ENCODE results near the gene CDH12. TPM values are rescaled to one million over a fixed set of nuclear protein-coding genes. Genes with fewer than 3 reads are reported as not detected.

The CDH12 gene
- polyA plus RNA-seq, 2 of the 4 experiments (the other 2 are of a cell fraction), result 0.04 TPM; not detected in 1

DNA sequence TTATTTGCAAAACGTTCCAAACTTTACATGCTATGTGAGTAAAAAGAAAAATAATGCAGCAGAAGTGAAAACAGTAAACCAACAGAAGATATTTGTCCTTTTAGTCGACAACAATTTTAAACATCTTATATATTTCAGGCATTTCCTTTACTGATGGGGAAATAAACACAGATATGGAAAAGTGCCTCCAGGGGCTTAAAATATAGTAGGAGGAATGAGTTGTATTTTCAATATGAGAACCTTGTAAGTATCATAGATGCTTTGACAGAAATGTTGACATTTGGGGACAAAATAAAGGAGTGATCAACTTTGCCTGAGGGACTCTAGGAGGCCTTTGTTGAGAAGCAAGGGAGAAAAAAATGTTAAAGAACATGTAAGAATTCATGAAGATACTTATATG is 1043.5 kb downstream of the CDH12 start:
- ATAC-seq, result no peak
- 2% methylated on average over 2 of the region's 2 CpGs for WGBS (ENCODE audit: missing lambda C conversion rate)
- CTCF ChIA-PET, result no interaction called here
- Histone ChIP-seq H3K4me1 (no peaks in the 10 kb centered on the region), H3K27ac (no peak overlapping the region), H3K9me3 (no peaks in the 10 kb centered on the region), H3K4me3 (no peak overlapping the region), H3K4me2 (no peak overlapping the region)
- FAIRE-seq, result no peak
- DNase-seq (ENCODE audit: low read depth in 1 of 2, low spot score in 1 of 2), result no peak
- TF ChIP-seq, protein P1, sequence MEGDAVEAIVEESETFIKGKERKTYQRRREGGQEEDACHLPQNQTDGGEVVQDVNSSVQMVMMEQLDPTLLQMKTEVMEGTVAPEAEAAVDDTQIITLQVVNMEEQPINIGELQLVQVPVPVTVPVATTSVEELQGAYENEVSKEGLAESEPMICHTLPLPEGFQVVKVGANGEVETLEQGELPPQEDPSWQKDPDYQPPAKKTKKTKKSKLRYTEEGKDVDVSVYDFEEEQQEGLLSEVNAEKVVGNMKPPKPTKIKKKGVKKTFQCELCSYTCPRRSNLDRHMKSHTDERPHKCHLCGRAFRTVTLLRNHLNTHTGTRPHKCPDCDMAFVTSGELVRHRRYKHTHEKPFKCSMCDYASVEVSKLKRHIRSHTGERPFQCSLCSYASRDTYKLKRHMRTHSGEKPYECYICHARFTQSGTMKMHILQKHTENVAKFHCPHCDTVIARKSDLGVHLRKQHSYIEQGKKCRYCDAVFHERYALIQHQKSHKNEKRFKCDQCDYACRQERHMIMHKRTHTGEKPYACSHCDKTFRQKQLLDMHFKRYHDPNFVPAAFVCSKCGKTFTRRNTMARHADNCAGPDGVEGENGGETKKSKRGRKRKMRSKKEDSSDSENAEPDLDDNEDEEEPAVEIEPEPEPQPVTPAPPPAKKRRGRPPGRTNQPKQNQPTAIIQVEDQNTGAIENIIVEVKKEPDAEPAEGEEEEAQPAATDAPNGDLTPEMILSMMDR (IDR thresholded peaks at IDR 0.05), result no peak
- TF ChIP-seq TP53 (CRISPR knock-in tag; IDR thresholded peaks at IDR 0.05) (no peak), CHD2 (IDR thresholded peaks at IDR 0.05; ENCODE audit: low read length, partially characterized antibody) (no peak), MAFK (IDR thresholded peaks at IDR 0.05; ENCODE audit: partially characterized antibody) (no peak), KDM1A (IDR thresholded peaks at IDR 0.05; ENCODE audit: low read depth) (no peak), EHF (CRISPR knock-in tag; IDR thresholded peaks at IDR 0.05) (no peak), NFE2L2 (conservative IDR thresholded peaks at IDR 0.05; ENCODE audit: low read length) (no peak)
- TF ChIP-seq, protein P2, sequence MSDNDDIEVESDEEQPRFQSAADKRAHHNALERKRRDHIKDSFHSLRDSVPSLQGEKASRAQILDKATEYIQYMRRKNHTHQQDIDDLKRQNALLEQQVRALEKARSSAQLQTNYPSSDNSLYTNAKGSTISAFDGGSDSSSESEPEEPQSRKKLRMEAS (IDR thresholded peaks at IDR 0.05), result no peak
- POLR2A ChIA-PET, result no interaction called here

DNA sequence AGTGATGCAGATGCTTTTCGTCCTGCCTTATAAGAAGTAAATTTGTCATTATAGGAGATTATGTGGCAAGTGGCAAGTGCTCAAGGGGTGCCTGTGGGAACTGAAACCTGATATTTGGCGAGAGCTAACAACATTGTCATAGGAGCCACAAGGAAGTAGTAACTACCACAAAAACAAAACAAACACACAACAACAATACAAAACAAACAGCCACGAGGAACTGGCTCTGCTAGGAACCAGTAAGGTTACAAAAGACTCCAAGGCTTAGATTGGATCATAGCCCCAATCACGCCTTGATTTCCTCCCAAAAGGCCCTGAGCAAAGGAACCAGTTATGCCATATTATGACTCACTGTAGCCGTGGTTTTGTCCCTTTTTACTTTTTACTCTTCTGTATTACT is 1045.2 kb downstream of the CDH12 start:
- WGBS (ENCODE audit: missing lambda C conversion rate), result 21% methylated on average over 5 of the region's 5 CpGs
- ATAC-seq, result no peak
- ChIA-PET CTCF (no interaction called here), POLR2A (no interaction called here)
- no peak overlapping the region for H3K4me2 ChIP-seq
- FAIRE-seq, result no peak
- no peaks in the 10 kb centered on the region for H3K9me3 ChIP-seq
- no peak overlapping the region for H3K4me3 ChIP-seq
- H3K4me1 ChIP-seq, result no peaks in the 10 kb centered on the region
- DNase-seq (ENCODE audit: low read depth in 1 of 2, low spot score in 1 of 2), result no peak
- no peak for TF ChIP-seq RAD21 (conservative IDR thresholded peaks at IDR 0.05 in 1 of 2, IDR thresholded peaks at IDR 0.05 in 1 of 2)
- no peak for TF ChIP-seq KDM5A (IDR thresholded peaks at IDR 0.05)
- TF ChIP-seq TP53 (CRISPR knock-in tag; IDR thresholded peaks at IDR 0.05), result no peak
- TF ChIP-seq JUNB (IDR thresholded peaks at IDR 0.05), result no peak
- TF ChIP-seq KDM1A (IDR thresholded peaks at IDR 0.05; ENCODE audit: low read depth), result no peak
- TF ChIP-seq EP300 (IDR thresholded peaks at IDR 0.05), result no peak
- TF ChIP-seq, protein P3, sequence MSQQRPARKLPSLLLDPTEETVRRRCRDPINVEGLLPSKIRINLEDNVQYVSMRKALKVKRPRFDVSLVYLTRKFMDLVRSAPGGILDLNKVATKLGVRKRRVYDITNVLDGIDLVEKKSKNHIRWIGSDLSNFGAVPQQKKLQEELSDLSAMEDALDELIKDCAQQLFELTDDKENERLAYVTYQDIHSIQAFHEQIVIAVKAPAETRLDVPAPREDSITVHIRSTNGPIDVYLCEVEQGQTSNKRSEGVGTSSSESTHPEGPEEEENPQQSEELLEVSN (IDR thresholded peaks at IDR 0.05; ENCODE audit: borderline replicate concordance, low read depth), result no peak
- no peak for TF ChIP-seq JUN (IDR thresholded peaks at IDR 0.05)
- no peak for TF ChIP-seq CBX8 (IDR thresholded peaks at IDR 0.05)
- no peak for TF ChIP-seq POLR2A (IDR thresholded peaks at IDR 0.05; ENCODE audit: low read length)
- TF ChIP-seq, protein P4, sequence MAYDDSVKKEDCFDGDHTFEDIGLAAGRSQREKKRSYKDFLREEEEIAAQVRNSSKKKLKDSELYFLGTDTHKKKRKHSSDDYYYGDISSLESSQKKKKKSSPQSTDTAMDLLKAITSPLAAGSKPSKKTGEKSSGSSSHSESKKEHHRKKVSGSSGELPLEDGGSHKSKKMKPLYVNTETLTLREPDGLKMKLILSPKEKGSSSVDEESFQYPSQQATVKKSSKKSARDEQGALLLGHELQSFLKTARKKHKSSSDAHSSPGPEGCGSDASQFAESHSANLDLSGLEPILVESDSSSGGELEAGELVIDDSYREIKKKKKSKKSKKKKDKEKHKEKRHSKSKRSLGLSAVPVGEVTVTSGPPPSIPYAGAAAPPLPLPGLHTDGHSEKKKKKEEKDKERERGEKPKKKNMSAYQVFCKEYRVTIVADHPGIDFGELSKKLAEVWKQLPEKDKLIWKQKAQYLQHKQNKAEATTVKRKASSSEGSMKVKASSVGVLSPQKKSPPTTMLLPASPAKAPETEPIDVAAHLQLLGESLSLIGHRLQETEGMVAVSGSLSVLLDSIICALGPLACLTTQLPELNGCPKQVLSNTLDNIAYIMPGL (CRISPR knock-in tag; IDR thresholded peaks at IDR 0.05; ENCODE audit: borderline replicate concordance), result no peak
- no peak for TF ChIP-seq SREBF2 (IDR thresholded peaks at IDR 0.05)
- TF ChIP-seq, protein P5, sequence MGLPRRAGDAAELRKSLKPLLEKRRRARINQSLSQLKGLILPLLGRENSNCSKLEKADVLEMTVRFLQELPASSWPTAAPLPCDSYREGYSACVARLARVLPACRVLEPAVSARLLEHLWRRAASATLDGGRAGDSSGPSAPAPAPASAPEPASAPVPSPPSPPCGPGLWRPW (IDR thresholded peaks at IDR 0.05), result no peak
- no peak overlapping the region for H3K27ac ChIP-seq

DNA sequence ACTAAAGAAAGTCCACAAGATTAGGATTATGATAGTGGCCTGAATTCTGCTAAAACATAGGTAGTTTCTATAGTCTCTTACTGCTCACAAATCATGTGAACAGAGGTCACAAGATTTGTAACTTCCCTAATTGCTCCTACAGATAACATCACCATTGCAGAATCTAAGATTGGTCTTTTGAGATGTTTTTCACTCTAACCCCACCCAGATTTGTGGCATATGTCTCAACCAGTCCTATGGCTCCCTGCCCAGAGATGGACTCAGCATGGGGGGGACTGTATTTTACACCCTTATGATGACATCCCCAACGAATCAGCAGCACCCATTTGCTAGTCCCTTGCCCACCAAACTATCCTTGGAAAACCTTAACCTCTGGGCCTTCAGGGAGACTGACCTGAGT is 1046.2 kb downstream of the CDH12 start:
- H3K4me2 ChIP-seq, result no peak overlapping the region
- FAIRE-seq (no peak), DNase-seq (ENCODE audit: low read depth in 1 of 2, low spot score in 1 of 2) (no peak), ATAC-seq (no peak)
- ChIA-PET CTCF (no interaction called here), POLR2A (no interaction called here)
- no peak overlapping the region for H3K4me3 ChIP-seq
- no peaks in the 10 kb centered on the region for H3K4me1 ChIP-seq
- H3K9me3 ChIP-seq, result no peaks in the 10 kb centered on the region
- no peak overlapping the region for H3K27ac ChIP-seq
- TF ChIP-seq SREBF2 (IDR thresholded peaks at IDR 0.05) (no peak), RCOR1 (IDR thresholded peaks at IDR 0.05; ENCODE audit: low read depth, low read length) (no peak), ESRRA (IDR thresholded peaks at IDR 0.05; ENCODE audit: borderline replicate concordance, low read length) (no peak), KDM1A (IDR thresholded peaks at IDR 0.05; ENCODE audit: low read depth) (no peak), KDM5A (IDR thresholded peaks at IDR 0.05) (no peak), ZC3H11A (IDR thresholded peaks at IDR 0.05) (no peak), MAZ (IDR thresholded peaks at IDR 0.05; ENCODE audit: borderline replicate concordance, low read depth, low read length) (no peak), PHF8 (IDR thresholded peaks at IDR 0.05; ENCODE audit: borderline replicate concordance, low read depth) (no peak), JUNB (IDR thresholded peaks at IDR 0.05) (no peak), CHD2 (IDR thresholded peaks at IDR 0.05; ENCODE audit: low read length, partially characterized antibody) (no peak), NPAS2 (CRISPR knock-in tag; IDR thresholded peaks at IDR 0.05; ENCODE audit: borderline replicate concordance) (no peak), ZFP36 (IDR thresholded peaks at IDR 0.05; ENCODE audit: borderline replicate concordance, partially characterized antibody) (no peak), POLR2A (IDR thresholded peaks at IDR 0.05; ENCODE audit: low read length) (no peak)
- TF ChIP-seq, protein P1 (IDR thresholded peaks at IDR 0.05), result no peak
- 0% methylated on average over 1 of the region's 1 CpG for WGBS (ENCODE audit: missing lambda C conversion rate)
